ENCODE results near the gene L1TD1.
"Not testable (repeated sequence)": the region's sequence is repeated elsewhere in the genome, so short reads cannot be mapped to it uniquely, and the experiment has no call there.

The L1TD1 gene

DNA sequence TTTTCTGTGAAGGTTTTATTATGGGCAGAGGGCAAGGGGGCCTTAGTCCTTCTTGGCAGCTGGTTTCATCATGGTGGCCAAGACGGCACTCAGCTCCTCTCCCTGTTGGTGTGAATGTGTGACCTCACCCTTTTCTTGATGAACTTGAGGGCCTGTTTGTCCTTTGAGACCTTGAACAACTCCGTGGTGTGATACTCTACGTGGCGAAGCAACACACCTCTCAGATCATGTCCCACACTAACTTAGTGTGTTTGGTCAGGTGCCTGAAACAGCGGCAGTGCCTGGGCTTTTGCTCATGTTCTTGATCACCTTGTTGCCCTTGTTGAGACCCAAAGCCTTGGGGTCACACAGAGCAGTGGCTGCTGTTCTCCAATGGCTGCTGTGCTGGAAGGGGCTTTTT lies 13.4 kb downstream of the L1TD1 start:
- DNase-seq: no peak

DNA sequence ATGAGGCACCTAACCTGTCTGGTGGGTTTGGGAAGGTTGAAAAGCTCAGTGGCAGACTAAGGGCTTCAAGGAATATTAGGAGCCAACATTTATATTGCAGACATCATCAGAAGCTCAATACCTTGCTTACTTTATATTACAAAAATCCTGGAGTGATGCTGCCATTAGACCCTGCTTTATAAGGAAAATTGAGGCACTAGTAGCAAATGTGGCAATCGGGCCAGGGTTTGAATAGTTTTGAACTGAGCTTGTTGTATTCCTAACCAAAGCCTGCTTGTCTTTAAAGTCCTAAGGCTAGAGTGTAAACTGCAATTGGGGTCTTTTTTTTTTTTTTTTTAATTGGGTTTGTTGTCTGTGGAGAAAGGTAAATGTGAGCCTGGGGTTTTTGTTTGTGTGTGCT lies 14.3 kb downstream of the L1TD1 start:
- DNase-seq: no peak

DNA sequence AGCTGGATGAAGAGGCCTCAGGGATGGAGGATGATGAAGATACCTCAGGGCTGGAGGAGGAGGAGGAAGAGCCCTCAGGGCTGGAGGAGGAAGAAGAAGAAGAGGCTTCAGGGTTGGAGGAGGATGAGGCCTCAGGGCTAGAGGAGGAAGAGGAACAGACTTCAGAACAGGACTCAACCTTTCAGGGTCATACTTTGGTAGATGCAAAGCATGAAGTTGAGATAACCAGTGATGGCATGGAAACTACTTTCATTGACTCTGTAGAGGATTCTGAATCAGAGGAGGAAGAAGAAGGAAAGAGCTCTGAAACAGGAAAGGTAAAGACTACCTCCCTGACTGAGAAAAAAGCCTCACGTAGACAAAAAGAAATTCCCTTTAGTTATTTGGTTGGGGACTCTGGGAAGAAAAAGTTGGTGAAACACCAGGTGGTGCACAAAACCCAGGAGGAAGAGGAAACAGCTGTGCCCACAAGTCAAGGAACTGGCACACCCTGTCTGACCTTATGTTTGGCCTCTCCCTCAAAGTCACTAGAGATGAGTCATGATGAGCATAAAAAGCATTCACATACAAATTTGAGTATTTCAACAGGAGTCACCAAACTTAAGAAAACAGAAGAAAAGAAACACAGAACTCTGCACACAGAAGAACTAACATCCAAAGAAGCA lies 15.4 kb downstream of the L1TD1 start:
- DNase-seq: peak; percentile 41 to 76 (median 51)

DNA sequence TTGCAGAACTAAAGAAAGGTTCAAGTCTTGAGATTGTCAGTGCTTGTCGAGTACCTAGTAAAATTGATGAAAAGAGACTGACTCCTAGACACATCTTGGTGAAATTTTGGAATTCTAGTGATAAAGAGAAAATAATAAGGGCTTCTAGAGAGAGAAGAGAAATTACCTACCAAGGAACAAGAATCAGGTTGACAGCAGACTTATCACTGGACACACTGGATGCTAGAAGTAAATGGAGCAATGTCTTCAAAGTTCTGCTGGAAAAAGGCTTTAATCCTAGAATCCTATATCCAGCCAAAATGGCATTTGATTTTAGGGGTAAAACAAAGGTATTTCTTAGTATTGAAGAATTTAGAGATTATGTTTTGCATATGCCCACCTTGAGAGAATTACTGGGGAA lies 16.3 kb downstream of the L1TD1 start:
- no peak for DNase-seq

- no peak for DNase-seq
These were observed 17.8 kb downstream of the L1TD1 start for GRCh38 chr1:62212411-62212810.

DNA sequence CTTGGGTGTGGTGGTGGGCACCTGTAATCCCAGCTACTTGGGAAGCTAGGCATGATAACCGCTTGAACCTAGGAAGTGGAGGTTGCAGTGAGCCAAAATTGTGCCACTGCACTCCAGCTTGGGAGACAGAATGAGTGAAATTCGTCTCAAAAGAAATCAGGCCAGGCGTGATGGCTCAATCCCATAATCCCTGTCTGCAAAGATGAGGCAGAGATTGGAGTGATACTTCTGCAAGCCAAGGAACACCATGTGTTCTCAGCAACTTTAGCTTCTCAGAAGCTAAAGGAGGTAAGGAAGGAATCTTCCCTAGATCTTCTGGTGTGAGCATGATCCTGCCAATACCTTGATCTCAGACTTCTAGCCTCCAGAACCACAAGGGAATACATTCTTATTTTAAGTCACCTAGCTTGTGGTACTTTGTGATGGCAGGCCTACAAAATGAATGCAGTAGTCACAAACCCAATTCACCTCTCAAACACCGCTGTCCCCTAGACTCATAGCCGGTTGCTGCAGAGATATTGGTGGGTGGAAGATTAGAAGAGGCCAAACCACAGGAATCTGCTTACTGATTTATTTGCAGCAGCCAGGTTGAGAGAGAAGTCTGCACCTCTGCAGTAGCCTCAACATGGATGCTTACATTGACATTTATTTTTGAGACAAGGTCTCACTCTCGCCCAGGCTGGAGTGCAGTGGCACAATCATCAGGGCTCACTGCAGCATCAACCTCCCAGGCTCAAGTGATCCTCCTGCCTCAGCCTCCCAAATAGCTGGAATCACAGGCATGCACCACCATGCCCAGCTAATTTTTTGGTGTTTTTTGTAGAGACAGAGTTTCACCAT lies 18.6 kb downstream of the L1TD1 start:
- no peak for DNase-seq

DNA sequence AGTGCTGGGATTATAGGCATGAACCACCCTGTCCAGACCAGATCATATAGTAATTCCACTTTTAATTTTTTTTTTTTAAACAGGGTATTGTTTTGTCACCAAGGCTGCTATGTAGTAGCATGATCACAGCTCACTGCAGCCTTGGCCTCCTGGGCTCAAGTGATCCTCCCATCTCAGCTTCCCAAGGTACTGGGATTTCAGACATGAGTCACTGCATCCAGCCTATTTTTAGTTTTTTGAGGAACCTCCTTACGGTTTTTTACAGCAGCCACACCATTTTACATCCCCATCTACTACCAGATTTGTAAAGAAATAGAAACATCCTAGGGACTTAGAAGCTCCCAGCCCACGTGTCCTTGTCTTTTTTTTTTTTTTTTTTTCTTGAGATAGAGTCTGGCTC lies 24.0 kb downstream of the L1TD1 start:
- DNase-seq: peak; percentile 34 to 55 (median 50)

- not testable (repeated sequence) for DNase-seq
These were observed 25.8 kb downstream of the L1TD1 start for GRCh38 chr1:62220456-62220855.

GRCh38 chr1:62221171-62221570 lies 26.5 kb downstream of the L1TD1 start:
- no peak for DNase-seq

- no peak for DNase-seq
These were observed 27.7 kb downstream of the L1TD1 start for GRCh38 chr1:62222321-62222720.

- no peak for DNase-seq
These were observed 29.5 kb downstream of the L1TD1 start for GRCh38 chr1:62224182-62224581.

GRCh38 chr1:62227496-62227895 lies 32.8 kb downstream of the L1TD1 start:
- DNase-seq: no peak

- DNase-seq: peak in 2 of 3 donors; percentile 29 to 47
These were observed 33.7 kb downstream of the L1TD1 start for GRCh38 chr1:62228136-62228882.

GRCh38 chr1:62228883-62229187 lies 34.2 kb downstream of the L1TD1 start:
- no peak for DNase-seq

DNA sequence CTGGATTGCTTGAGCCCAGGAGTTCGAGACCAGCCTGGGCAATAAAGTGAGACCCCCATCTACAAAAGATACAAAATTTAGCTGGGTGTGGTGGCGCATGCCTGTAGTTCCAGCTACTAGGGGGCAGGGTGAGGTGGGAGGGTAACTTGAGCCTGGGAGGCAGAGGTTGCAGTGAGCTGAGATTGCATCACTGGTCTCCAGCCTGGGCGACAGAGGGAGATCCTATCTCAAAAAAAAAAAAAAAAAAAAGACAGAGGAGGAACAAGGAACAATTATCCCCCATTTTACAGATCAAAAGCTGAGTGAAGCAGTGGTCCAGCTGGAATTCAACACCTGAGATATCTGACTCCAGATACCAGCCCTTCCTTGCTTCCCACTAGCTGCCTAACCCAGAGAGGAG lies 34.8 kb downstream of the L1TD1 start:
- DNase-seq: no peak

DNA sequence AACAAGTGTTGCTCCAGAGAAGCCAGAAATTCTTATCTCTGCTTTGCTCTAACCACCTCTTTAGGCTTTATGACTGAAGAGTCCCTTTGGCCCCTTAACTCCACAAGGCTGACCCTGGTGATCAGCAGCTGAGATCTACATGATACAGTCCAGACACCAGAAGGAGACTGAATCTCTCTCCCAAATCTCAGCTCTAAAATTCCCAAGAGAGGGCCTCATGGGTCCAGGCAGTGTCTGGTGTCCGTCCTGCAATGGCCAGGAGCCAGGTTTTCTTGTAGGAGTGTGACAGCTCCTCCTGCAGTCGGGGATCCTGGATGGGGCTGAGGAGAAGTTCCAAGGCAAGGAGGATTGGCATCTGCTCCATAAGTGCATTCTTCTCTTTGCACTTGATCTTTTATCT lies 35.3 kb downstream of the L1TD1 start:
- DNase-seq: no peak

DNA sequence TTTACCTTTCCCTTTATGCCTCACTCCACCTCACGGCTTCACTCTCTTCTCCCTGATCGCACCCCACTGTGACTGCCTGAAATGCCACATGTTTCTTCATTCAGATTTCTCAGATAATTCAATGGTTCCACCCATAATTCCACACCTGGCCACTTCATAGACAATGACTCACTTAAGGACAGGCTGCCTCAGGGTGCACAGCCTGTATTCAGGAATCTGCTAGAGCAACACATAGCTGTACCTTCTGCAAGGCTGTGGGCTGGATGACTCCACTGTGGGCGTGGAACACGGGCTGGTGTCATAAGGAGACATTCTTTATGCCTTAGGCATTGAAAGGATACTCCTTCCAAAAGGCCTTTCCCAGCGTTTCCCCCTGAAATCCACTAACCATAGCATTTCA lies 36.1 kb downstream of the L1TD1 start:
- no peak for DNase-seq

DNA sequence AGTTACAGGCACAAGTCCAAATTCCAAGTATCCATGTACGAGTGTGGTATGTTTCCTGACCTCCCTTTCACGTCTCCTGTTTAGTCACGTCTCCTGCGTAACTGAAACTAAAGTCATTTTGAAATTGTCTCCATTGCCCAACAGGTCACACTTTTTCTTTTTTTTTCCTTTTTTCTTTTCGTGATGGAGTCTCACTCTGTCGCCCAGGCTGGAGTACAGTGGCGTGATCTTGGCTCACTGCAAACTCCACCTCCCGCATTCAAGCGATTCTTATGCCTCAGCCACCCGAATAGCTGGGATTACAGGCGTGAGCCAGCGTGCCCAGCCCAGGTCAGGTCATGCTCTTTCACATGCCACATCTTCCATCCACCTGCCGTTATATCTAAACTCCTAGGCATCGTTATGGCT lies 38.2 kb downstream of the L1TD1 start:
- DNase-seq: peak in 1 of 3 donors; percentile 44

DNA sequence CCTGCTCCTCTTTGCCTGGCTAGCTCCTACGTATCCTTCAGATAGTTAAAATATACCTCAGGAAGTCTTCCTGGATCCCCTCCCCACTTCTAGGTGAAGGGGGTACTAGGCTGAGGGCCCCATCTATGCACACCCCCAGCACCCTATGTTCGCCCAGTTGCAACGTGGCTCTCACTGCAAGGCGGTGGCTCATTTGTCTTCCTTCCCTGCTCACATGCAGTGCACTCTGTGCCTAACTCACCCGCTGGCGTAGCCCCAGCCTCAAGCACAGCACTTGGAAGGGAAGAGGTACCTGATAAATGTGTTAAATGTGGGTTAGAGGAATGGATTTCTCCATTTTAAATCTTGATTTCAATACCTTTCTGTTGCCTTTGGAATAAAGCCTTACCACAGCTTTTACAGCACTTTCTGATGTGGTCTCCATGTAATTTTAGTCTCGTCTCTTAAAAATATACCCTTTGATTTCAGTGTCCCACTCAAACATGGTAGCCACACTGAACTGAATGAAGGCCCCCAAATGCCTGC lies 39.3 kb downstream of the L1TD1 start:
- DNase-seq: no peak

DNA sequence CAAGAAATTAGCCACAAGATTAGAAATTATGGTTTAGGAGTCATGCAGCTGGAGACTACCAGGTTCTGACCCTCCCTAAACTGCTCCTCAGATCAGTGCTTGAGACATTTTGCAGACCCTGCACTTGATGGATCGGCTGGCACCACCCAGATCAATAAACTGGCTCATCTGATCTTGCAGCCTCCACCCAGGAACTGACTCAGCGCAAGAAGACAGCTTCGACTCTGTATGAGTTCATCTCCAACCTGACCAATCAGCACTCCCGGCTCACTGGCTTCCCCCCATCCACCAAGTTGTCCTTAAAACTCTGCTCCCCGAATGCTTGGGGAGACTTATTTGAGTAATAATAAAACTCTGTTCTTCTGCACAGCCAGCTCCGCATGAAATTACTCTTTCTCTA lies 40.0 kb downstream of the L1TD1 start:
- DNase-seq: no peak

GRCh38 chr1:62235576-62235975 lies 40.9 kb downstream of the L1TD1 start:
- DNase-seq: no peak

GRCh38 chr1:62237361-62237760 lies 42.7 kb downstream of the L1TD1 start:
- DNase-seq: no peak

DNA sequence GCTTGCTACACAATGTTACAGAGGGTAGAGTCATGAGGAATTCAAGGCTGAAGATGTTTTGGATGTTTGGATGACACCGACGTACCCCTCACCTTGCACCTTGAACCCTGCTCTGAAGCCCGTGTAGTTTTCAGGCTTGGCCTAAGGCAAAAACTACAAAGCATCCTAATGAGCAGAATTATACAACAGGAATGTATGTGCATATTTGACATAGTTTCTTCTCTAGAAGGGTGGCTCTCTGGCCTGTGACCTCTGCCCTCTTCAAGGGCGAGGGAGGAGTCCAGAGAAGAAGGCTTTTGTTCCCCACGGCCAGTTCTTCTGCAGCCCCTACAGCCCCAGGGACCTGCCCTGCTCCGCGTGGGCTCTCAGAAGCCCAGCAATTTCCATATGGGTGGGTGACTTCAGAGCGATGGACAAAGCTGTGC lies 43.3 kb downstream of the L1TD1 start:
- no peak for DNase-seq

DNA sequence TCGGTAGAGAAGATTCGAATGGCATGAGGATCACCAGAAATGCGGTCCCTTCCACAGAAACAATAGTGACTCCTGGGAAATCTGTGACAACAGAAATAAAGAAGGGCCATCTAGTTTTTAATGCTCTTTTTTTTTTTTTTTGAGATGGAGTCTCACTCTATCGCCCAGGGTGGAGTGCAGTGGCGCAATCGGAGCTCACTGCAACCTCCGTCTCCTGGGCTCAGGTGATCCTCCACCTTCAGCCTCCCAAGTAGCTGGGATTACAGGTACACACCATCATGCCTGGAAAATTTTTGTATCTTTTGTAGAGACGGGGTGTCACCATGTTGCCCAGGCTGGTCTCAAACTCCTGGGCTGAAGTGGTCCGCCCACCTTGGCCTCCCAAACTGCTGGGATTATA lies 43.9 kb downstream of the L1TD1 start:
- no peak for DNase-seq

Measured in suppressor macrophage treated with lipopolysaccharide for 1 hour (primary cell).